GM13977 (cell line): ENCODE measurements around the gene PREB.

Source experiments
- DNase-seq: peaks from one replicate; pipeline ENCODE4 v3.0.0; 2012; ENCODE audit warnings: low spot score
- in situ Hi-C: fragments of 300-500 bp; cut with MboI; formaldehyde crosslinking; loops from one replicate; pipeline ENCODE4 v1.12.0; 2022; ENCODE audit warnings: low sequenced_read_pairs, low pct_unique_long_range_greater_than_20kb, mixed read lengths, inconsistent platforms; ENCODE audit not compliant: unreplicated experiment
- TF ChIP-seq, protein P1 (sequence below): IDR thresholded peaks from 2 replicates; pipeline ENCODE4 v1.5.1; 2012; ENCODE audit warnings: mild to moderate bottlenecking, control low read depth; ENCODE audit not compliant: insufficient read depth; ENCODE audit errors: extremely low read depth, missing control alignments

The PREB gene

DNA sequence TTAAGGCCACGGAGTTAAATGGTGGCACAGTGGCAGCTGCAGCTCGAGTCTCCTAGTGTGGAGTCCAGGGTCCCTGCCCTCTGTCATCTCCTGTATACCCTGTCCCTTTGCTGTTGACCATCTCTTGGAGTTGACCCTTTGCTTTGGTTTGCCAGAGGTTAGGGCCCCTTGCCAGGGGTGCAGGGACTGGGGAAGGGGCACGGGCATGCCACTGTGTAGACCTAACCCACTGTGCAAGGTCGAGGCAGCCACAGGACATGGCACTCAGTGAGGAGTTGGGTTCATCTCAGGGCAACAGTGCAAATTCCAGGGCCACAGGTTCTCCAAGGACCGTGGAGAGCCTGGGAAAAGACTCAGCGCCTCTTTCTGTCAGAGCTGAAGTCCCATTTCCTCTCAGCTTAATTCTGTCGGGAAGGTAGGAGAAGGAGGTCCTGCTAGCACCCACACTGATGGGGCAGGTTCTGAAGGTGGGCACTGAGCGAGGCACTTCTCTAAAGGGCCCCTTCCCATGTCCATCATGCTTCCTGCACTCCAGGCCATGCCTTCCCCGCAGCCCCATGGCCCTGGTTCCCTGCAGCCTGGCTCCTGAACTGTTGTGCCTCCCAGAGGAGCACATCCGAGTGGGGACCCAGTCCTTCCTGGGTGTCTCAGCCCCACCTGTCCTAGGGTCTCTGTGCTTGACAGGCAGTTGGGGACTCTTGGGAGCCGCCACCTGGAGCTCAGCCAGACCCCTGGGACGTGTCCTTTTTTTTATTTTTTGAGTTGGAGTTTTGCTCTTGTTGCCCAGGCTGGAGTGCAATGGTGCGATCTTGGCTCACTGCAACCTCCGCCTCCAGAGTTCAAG, 45.1 kb downstream of the PREB start:
- TF ChIP-seq, protein P1, sequence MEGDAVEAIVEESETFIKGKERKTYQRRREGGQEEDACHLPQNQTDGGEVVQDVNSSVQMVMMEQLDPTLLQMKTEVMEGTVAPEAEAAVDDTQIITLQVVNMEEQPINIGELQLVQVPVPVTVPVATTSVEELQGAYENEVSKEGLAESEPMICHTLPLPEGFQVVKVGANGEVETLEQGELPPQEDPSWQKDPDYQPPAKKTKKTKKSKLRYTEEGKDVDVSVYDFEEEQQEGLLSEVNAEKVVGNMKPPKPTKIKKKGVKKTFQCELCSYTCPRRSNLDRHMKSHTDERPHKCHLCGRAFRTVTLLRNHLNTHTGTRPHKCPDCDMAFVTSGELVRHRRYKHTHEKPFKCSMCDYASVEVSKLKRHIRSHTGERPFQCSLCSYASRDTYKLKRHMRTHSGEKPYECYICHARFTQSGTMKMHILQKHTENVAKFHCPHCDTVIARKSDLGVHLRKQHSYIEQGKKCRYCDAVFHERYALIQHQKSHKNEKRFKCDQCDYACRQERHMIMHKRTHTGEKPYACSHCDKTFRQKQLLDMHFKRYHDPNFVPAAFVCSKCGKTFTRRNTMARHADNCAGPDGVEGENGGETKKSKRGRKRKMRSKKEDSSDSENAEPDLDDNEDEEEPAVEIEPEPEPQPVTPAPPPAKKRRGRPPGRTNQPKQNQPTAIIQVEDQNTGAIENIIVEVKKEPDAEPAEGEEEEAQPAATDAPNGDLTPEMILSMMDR = no peak
- DNase-seq = no peak
- in situ Hi-C loops = no loop called here

DNA sequence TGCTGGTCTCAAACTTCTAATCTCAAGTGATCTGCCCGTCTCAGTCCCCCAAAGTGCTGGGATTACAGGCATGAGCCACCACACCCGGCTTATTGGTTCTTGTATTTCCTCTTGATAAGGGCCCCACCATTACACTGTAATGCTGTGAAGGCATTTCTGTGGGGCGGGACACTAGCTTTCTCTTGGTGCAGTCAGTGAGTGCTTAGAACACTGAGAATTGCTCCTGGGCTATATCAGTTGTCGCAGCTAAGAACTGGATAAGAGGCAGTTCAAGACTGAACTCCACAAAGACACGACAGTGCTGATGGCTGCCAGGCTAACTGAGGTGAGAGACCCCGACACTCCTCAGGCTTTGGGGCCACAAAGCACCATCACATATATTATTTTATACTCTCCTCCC, 45.8 kb downstream of the PREB start:
- in situ Hi-C loops = no loop called here
- no peak for DNase-seq

DNA sequence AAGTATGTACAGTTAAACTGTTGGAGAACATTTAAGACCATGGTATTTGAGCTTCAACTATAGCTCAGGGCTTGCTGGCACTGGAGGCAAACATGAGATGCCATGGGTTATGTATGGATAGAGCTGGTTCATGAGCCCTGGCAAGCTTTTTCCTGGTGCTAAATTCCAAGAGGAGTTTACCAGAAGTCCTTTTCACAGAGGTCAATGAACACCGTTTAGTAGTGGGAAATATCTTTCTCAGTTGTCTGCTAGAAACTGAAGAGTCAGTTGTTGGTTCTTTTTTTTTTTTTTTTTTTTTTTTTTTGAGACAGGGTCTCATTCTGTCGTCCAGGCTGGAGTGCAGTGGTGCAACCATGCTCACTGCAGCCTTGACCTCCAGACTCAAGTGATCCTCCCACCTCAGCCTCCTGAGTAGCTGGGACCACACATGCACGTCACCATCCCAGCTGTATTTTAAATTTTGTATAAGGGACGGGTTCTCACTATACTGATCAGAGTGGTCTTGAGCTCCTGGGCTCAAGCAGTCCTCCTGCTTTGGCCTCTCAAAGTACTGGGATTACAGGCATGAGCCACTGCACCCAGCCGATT, 46.5 kb downstream of the PREB start:
- no peak for DNase-seq
- TF ChIP-seq, protein P1 = no peak
- in situ Hi-C loops = no loop called here

More for the DNA sequence above, 45.8 kb downstream of the PREB start:
- TF ChIP-seq, protein P1 = no peak

DNA sequence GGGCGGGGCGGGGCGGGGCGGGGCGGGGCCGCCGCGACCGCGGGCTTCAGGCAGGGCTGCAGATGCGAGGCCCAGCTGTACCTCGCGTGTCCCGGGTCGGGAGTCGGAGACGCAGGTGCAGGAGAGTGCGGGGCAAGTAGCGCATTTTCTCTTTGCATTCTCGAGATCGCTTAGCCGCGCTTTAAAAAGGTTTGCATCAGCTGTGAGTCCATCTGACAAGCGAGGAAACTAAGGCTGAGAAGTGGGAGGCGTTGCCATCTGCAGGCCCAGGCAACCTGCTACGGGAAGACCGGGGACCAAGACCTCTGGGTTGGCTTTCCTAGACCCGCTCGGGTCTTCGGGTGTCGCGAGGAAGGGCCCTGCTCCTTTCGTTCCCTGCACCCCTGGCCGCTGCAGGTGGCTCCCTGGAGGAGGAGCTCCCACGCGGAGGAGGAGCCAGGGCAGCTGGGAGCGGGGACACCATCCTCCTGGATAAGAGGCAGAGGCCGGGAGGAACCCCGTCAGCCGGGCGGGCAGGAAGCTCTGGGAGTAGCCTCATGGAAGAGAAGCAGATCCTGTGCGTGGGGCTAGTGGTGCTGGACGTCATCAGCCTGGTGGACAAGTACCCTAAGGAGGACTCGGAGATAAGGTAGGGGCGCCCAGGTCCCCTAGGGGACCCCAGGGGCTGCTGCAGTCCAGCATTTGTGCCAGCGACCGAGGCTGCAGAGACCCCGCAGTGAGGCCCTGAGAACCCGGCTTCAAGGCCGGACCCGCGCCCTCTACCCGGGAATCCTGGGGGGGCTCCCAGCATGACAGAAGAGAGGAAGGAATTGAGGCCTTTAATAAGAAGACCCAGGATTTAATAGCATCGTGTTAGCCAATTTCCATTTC, 47.5 kb downstream of the PREB start, which contains the start of gene KHK:
TSS of gene KHK (plus strand) at position 49 of the 870 bp plus-strand sequence. CDS start at position 537, 488 bp downstream.
- TF ChIP-seq, protein P1 = no peak
- in situ Hi-C loops = no loop called here
- peak; percentile 53 for DNase-seq

DNA sequence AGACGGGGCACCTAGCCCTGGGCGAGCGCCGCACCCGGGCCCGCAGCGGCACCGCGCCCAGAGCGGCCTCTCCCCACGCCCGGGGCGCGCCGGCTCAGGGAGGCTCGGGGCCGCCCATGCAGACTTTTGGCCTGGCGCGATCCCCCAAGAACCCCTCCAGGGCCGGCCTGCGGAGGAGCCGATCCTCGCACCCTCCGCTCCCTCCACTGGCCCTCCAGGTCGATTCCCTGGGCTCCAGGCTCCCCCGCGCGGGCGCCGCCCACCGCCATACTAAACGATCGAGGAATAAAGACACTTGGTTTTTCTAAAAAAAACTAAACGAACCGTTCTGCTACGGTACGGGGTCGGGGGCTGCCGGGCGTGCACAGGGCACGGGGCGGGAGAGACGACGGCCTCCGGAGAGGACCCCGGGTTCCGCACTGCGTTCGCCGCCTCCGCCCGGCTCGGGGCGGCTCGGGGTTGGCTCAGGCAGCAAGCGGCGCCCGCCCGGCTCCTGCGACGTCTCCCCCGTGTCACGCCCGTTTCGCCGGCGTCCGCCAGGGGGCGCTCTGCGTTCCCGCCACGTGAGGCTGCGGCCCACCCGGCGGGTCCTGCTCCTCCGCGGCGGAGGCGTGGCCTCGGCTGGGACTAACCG, 48.2 kb downstream of the PREB start:
- TF ChIP-seq, protein P1 = peak; percentile 97
- peak; percentile 100 for DNase-seq
- in situ Hi-C loops = no loop called here

DNA sequence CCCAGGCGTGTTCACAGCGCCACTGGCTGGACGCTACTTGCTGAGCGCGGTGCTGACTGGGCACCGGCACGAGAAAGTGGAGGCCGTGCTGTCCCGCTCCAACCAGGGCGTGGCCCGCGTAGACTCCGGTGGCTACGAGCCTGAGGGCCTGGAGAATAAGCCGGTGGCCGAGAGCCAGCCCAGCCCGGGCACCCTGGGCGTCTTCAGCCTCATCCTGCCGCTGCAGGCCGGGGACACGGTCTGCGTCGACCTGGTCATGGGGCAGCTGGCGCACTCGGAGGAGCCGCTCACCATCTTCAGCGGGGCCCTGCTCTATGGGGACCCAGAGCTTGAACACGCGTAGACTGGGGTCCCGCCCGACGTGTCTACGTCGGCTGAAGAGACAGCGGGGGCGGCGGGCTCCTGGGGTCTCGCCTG, 48.8 kb downstream of the PREB start:
- DNase-seq = peak; percentile 66
- in situ Hi-C loops = no loop called here
- TF ChIP-seq, protein P1 = peak; percentile 58
